CD4-positive, CD25-positive, alpha-beta regulatory T cell (primary cell): Measurements from ENCODE around the gene POFUT2. TPM values are rescaled to one million over a fixed set of nuclear protein-coding genes. Genes with fewer than 3 reads are reported as not detected.

ENCODE experiments used
- ATAC-seq, 2 donors: fragments of 150-1000 bp; cut with Tn5 transposase; one replicate each; pipeline ENCODE4 v1.10.0; 2021; ENCODE audit warnings: low read depth in 2 of 2, moderate number of reproducible peaks in 2 of 2, moderate library complexity in 1 of 2
- DNase-seq, 3 donors: peaks; one replicate each; pipeline versions ENCODE4 v3.0.0 to v3.0.0-alpha.2; 2012 to 2022; ENCODE audit warnings: mixed read lengths in 1 of 3
- H3K27ac ChIP-seq: one replicate; pipeline ENCODE4 v1.7.0; 2013; ENCODE audit warnings: mild to moderate bottlenecking, low read length; ENCODE audit not compliant: insufficient read depth, poor library complexity, severe bottlenecking
- H3K27me3 ChIP-seq: one replicate; pipeline ENCODE4 v1.7.0; 2013; ENCODE audit warnings: low read length; ENCODE audit not compliant: control insufficient read depth, insufficient read depth
- H3K36me3 ChIP-seq: one replicate; pipeline ENCODE4 v1.7.0; 2013; ENCODE audit warnings: mild to moderate bottlenecking, low read length, moderate library complexity; ENCODE audit not compliant: control insufficient read depth, insufficient read depth
- H3K4me1 ChIP-seq: 2 replicates; pipeline ENCODE4 v1.7.0; 2013; ENCODE audit warnings: mild to moderate bottlenecking, low read length; ENCODE audit not compliant: insufficient read depth, control insufficient read depth, poor library complexity, severe bottlenecking
- H3K4me3 ChIP-seq: one replicate; pipeline ENCODE4 v1.7.0; 2013; ENCODE audit warnings: low read depth, mild to moderate bottlenecking, low read length, moderate library complexity
- H3K9me3 ChIP-seq, 2 experiments: 1 replicate in 1 of 2; 2 replicates in 1 of 2; pipeline ENCODE4 v1.7.0; 2013; ENCODE audit warnings: low read length in 2 of 2, mild to moderate bottlenecking in 1 of 2, moderate library complexity in 1 of 2; ENCODE audit not compliant: control insufficient read depth in 2 of 2
- H3K27ac Mint-ChIP-seq, 3 donors: one replicate each; pipeline ENCODE4 v1.8.0; 2020 to 2022; ENCODE audit warnings: mild to moderate bottlenecking in 3 of 3, mixed read lengths in 3 of 3, moderate library complexity in 2 of 3
- H3K27me3 Mint-ChIP-seq: one replicate; pipeline ENCODE4 v1.8.0; 2022; ENCODE audit warnings: mild to moderate bottlenecking, mixed read lengths
- H3K36me3 Mint-ChIP-seq: one replicate; pipeline ENCODE4 v1.8.0; 2020; ENCODE audit warnings: mixed read lengths
- H3K4me1 Mint-ChIP-seq, 4 donors: one replicate each; pipeline ENCODE4 v1.8.0; 2020 to 2022; ENCODE audit warnings: mixed read lengths in 4 of 4, mild to moderate bottlenecking in 1 of 4
- H3K4me3 Mint-ChIP-seq, 4 donors: one replicate each; pipeline ENCODE4 v1.8.0; 2020 to 2022; ENCODE audit warnings: mild to moderate bottlenecking in 4 of 4, mixed read lengths in 4 of 4, moderate library complexity in 3 of 4
- H3K9me3 Mint-ChIP-seq, 7 donors: one replicate each; pipeline ENCODE4 v1.8.0; 2020 to 2022; ENCODE audit warnings: mixed read lengths in 7 of 7, mild to moderate bottlenecking in 3 of 7, moderate library complexity in 2 of 7
- polyA plus RNA-seq, 4 donors: library from polyadenylated mRNA; unstranded; fragments of 300-500 nt; fragmentation: Illumina TruSeq; gene quantifications; one replicate each; pipeline ENCODE4 v1.2.3, GENCODE V29; 2021
- total RNA-seq: library from RNA; stranded (reverse); gene quantifications from one replicate; pipeline ENCODE4 v1.2.3, GENCODE V29; 2022

Gene POFUT2
- total and polyA plus RNA-seq, 5 donors from 2014 or later: 2.6 to 55.6 (median 3.3) TPM

GRCh38 chr21:45228656-45229240 is 58.9 kb downstream of the POFUT2 start:
- ATAC-seq (no peak), DNase-seq (no peak)
- no peak overlapping the region for H3K4me3 ChIP-seq
- peaks cover 24% of the 10 kb centered on the region for H3K4me1 ChIP-seq
- no peaks in the 10 kb centered on the region for H3K36me3 ChIP-seq
- peaks cover 1% of the 10 kb centered on the region for H3K27me3 ChIP-seq
- H3K9me3 Mint-ChIP-seq: peaks cover 0 to 2% (median 0%) of the 10 kb centered on the region in 7 donors
- peaks cover 15 to 56% (median 21%) of the 10 kb centered on the region in 4 donors for H3K4me1 Mint-ChIP-seq
- H3K27ac Mint-ChIP-seq: no peak overlapping the region
- H3K4me3 Mint-ChIP-seq: peak overlapping the region in 1 of 4 donors; percentile 55
- peaks cover 20% of the 10 kb centered on the region for H3K27me3 Mint-ChIP-seq
- no peaks in the 10 kb centered on the region for H3K36me3 Mint-ChIP-seq
- no peaks in the 10 kb centered on the region for H3K9me3 ChIP-seq
- no peak overlapping the region for H3K27ac ChIP-seq

- Histone ChIP-seq H3K36me3 (no peaks in the 10 kb centered on the region), H3K27me3 (no peaks in the 10 kb centered on the region), H3K9me3 (no peaks in the 10 kb centered on the region), H3K4me1 (peaks cover 24% of the 10 kb centered on the region), H3K4me3 (no peak overlapping the region), H3K27ac (no peak overlapping the region)
- H3K9me3 Mint-ChIP-seq: peaks cover 0 to 2% (median 0%) of the 10 kb centered on the region in 7 donors
- peak overlapping the region in 1 of 4 donors; percentile 55 for H3K4me3 Mint-ChIP-seq
- H3K27ac Mint-ChIP-seq: peak overlapping the region in 1 of 3 donors; percentile 57
- peaks cover 15 to 58% (median 21%) of the 10 kb centered on the region in 4 donors for H3K4me1 Mint-ChIP-seq
- H3K27me3 Mint-ChIP-seq: peaks cover 17% of the 10 kb centered on the region
- ATAC-seq: peak; percentile 62 to 66
- peak in 2 of 3 donors; percentile 22 to 26 for DNase-seq
- H3K36me3 Mint-ChIP-seq: no peaks in the 10 kb centered on the region
Measured at GRCh38 chr21:45228171-45228641, 59.5 kb downstream of the POFUT2 start.

GRCh38 chr21:45227735-45228134 is 60.0 kb downstream of the POFUT2 start:
- H3K27ac ChIP-seq: no peak overlapping the region
- DNase-seq (no peak), ATAC-seq (no peak)
- H3K4me1 ChIP-seq: peaks cover 24% of the 10 kb centered on the region
- no peaks in the 10 kb centered on the region for H3K9me3 ChIP-seq
- H3K27me3 ChIP-seq: no peaks in the 10 kb centered on the region
- Mint-ChIP-seq H3K27me3 (peaks cover 14% of the 10 kb centered on the region), H3K9me3 (peaks cover 0 to 2% (median 0%) of the 10 kb centered on the region in 7 donors), H3K27ac (peak overlapping the region in 2 of 3 donors; percentile 57 to 69), H3K4me3 (peak overlapping the region in 2 of 4 donors; percentile 21 to 55), H3K4me1 (peaks cover 15 to 58% (median 21%) of the 10 kb centered on the region in 4 donors), H3K36me3 (peaks cover under 1% of the 10 kb centered on the region)
- peaks cover 3% of the 10 kb centered on the region for H3K36me3 ChIP-seq
- H3K4me3 ChIP-seq: no peak overlapping the region

GRCh38 chr21:45226540-45227326 is 61.0 kb downstream of the POFUT2 start:
- DNase-seq (peak in 2 of 3 donors; percentile 31 to 51), ATAC-seq (no peak)
- peaks cover 24% of the 10 kb centered on the region for H3K4me1 ChIP-seq
- peaks cover 8% of the 10 kb centered on the region for H3K27me3 Mint-ChIP-seq
- no peaks in the 10 kb centered on the region for H3K27me3 ChIP-seq
- peaks cover 0 to 2% (median 0%) of the 10 kb centered on the region in 7 donors for H3K9me3 Mint-ChIP-seq
- peaks cover 9% of the 10 kb centered on the region for H3K36me3 Mint-ChIP-seq
- peaks cover 15 to 51% (median 18%) of the 10 kb centered on the region in 4 donors for H3K4me1 Mint-ChIP-seq
- H3K4me3 Mint-ChIP-seq: peak overlapping the region in 1 of 4 donors; percentile 81
- H3K27ac Mint-ChIP-seq: peak overlapping the region in 2 of 3 donors; percentile 62 to 76
- no peaks in the 10 kb centered on the region for H3K9me3 ChIP-seq
- no peak overlapping the region for H3K4me3 ChIP-seq
- peaks cover 7% of the 10 kb centered on the region for H3K36me3 ChIP-seq
- peak overlapping the region; percentile 41 for H3K27ac ChIP-seq

GRCh38 chr21:45225741-45226327 is 61.9 kb downstream of the POFUT2 start:
- H3K36me3 Mint-ChIP-seq: peaks cover 17% of the 10 kb centered on the region
- ATAC-seq (no peak), DNase-seq (no peak)
- Histone ChIP-seq H3K27me3 (no peaks in the 10 kb centered on the region), H3K9me3 (no peaks in the 10 kb centered on the region), H3K4me1 (peaks cover 24% of the 10 kb centered on the region), H3K27ac (no peak overlapping the region), H3K36me3 (peaks cover 15% of the 10 kb centered on the region), H3K4me3 (no peak overlapping the region)
- H3K9me3 Mint-ChIP-seq: peaks cover 0 to 2% (median 0%) of the 10 kb centered on the region in 7 donors
- H3K4me1 Mint-ChIP-seq: peaks cover 15 to 49% (median 17%) of the 10 kb centered on the region in 4 donors
- H3K27ac Mint-ChIP-seq: peak overlapping the region in 2 of 3 donors; percentile 36 to 76
- peaks cover 4% of the 10 kb centered on the region for H3K27me3 Mint-ChIP-seq
- H3K4me3 Mint-ChIP-seq: peak overlapping the region in 1 of 4 donors; percentile 81

GRCh38 chr21:45225041-45225740 is 62.5 kb downstream of the POFUT2 start:
- Histone ChIP-seq H3K4me1 (peaks cover 24% of the 10 kb centered on the region), H3K27me3 (no peaks in the 10 kb centered on the region), H3K9me3 (no peaks in the 10 kb centered on the region), H3K4me3 (peak overlapping the region; percentile 31), H3K27ac (peak overlapping the region; percentile 75), H3K36me3 (peaks cover 20% of the 10 kb centered on the region)
- Mint-ChIP-seq H3K4me3 (peak overlapping the region in 2 of 4 donors; percentile 79 to 88), H3K9me3 (peaks cover 0 to 2% (median 0%) of the 10 kb centered on the region in 7 donors), H3K27me3 (peaks cover 4% of the 10 kb centered on the region), H3K4me1 (peaks cover 15 to 49% (median 17%) of the 10 kb centered on the region in 4 donors), H3K36me3 (peaks cover 17% of the 10 kb centered on the region), H3K27ac (peak overlapping the region; percentile 36 to 88 (median 60))
- no peak for DNase-seq
- ATAC-seq: no peak
